ENCODE data around the gene FOXR1. TPM values are rescaled to one million over a fixed set of nuclear protein-coding genes. Genes with fewer than 3 reads are reported as not detected.
A peak's percentile ranks its signal among the peaks of the same experiment; 100 is the strongest.

FOXR1 gene
- total and polyA plus RNA-seq, 2 donors (not counting 1 experiment from before 2014, with no cell fraction given), result not detected

DNA sequence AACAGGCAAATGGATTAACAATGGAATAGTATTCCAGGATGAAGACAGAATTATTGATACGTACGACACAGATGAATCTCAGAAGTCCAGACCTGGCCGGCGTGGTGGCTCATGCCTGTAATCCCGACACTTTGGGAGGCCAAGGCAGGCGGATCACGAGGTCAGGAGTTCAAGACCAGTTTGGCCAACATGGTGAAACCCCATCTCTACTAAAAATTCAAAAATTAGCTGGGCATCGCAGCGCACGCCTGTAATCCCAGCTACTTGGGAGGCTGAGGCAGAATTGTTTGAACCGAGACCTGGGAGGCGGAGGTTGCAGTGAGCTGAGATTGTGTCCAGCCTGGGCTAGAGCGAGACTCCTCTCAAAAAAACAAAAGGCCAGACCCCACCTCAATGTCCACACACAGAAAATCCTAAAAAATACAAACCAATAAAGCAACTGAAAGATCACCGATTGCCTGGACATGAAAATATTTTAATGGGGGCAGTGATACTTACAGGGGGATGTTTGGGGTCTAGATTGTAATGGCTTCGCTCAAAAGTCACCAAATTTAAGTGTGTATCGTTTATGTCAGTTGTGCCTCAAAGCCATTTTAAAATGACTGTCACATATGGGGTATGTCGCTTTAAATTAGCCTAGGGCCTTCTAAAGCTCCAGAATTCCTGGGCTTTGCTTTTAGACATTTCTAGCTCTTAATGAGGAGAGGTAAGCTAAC, 42.8 kb downstream of the FOXR1 start:
- ChIA-PET CTCF (no interaction called here), POLR2A (interaction anchor here (0.6 kb wide), 1 partner anchor 9 kb away, joined by 3 read pairs; no protein-coding TSS in a partner anchor)
- Mint-ChIP-seq H3K27ac (no peak overlapping the region), H3K4me1 (peaks cover 33% of the 10 kb centered on the region), H3K4me3 (no peak overlapping the region), H3K9me3 (ENCODE audit: insufficient read depth) (no peaks in the 10 kb centered on the region), H3K27me3 (no peaks in the 10 kb centered on the region)
- H2AFZ ChIP-seq (ENCODE audit: insufficient read depth, low read depth, low read length, poor library complexity, severe bottlenecking), result no peak overlapping the region
- peaks cover 25% of the 10 kb centered on the region for H3K79me2 ChIP-seq (ENCODE audit: control insufficient read depth, insufficient read depth, low read length)
- H3K4me2 ChIP-seq (replicated peaks; ENCODE audit: low read depth, low read length, poor library complexity, severe bottlenecking), result no peak overlapping the region
- DNase-seq (no peak), ATAC-seq (ENCODE audit: low read depth) (no peak)
- H4K20me1 ChIP-seq (ENCODE audit: control insufficient read depth, insufficient read depth, low read length, poor library complexity, severe bottlenecking), result peaks cover 6% of the 10 kb centered on the region
- intact Hi-C loops (cut with micrococcal nuclease), result no loop called here
- no peak overlapping the region for H3K4me3 ChIP-seq (ENCODE audit: control extremely low read depth in 1 of 5, extremely low read depth in 1 of 5, insufficient read depth in 1 of 5, low read depth in 2 of 5, low read length in 4 of 5)
- peaks cover 0 to 65% of the 10 kb centered on the region in 2 experiments for H3K36me3 ChIP-seq (replicated peaks in 1 of 2; ENCODE audit: control extremely low read depth in 1 of 2, control insufficient read depth in 1 of 2, extremely low read depth in 1 of 2, insufficient read depth in 2 of 2, low read length in 1 of 2)
- WGBS (ENCODE audit: insufficient coverage), result 98% methylated on average over 14 of the region's 17 CpGs
- no peak for TF ChIP-seq EZH2 (IDR thresholded peaks at IDR 0.05; ENCODE audit: borderline replicate concordance, insufficient read depth, low read depth, low read length, poor library complexity, severe bottlenecking)
- TF ChIP-seq, protein P1, sequence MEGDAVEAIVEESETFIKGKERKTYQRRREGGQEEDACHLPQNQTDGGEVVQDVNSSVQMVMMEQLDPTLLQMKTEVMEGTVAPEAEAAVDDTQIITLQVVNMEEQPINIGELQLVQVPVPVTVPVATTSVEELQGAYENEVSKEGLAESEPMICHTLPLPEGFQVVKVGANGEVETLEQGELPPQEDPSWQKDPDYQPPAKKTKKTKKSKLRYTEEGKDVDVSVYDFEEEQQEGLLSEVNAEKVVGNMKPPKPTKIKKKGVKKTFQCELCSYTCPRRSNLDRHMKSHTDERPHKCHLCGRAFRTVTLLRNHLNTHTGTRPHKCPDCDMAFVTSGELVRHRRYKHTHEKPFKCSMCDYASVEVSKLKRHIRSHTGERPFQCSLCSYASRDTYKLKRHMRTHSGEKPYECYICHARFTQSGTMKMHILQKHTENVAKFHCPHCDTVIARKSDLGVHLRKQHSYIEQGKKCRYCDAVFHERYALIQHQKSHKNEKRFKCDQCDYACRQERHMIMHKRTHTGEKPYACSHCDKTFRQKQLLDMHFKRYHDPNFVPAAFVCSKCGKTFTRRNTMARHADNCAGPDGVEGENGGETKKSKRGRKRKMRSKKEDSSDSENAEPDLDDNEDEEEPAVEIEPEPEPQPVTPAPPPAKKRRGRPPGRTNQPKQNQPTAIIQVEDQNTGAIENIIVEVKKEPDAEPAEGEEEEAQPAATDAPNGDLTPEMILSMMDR (IDR thresholded peaks at IDR 0.05), result no peak
- H3K9me3 ChIP-seq (ENCODE audit: control extremely low read depth in 1 of 3, control insufficient read depth in 2 of 3, insufficient read depth in 1 of 3, low read length in 2 of 3), result no peaks in the 10 kb centered on the region
- no peak overlapping the region for H3K9ac ChIP-seq (ENCODE audit: low read length)
- H3K4me1 ChIP-seq (ENCODE audit: control insufficient read depth in 2 of 2, insufficient read depth in 2 of 2, low read length in 2 of 2), result peaks cover 18 to 24% of the 10 kb centered on the region in 2 donors
- no peaks in the 10 kb centered on the region for H3K27me3 ChIP-seq (replicated peaks in 1 of 4; ENCODE audit: control extremely low read depth in 1 of 4, control insufficient read depth in 3 of 4, insufficient read depth in 4 of 4, low read length in 3 of 4)
- H3K27ac ChIP-seq (ENCODE audit: low read length in 2 of 2), result no peak overlapping the region

DNA sequence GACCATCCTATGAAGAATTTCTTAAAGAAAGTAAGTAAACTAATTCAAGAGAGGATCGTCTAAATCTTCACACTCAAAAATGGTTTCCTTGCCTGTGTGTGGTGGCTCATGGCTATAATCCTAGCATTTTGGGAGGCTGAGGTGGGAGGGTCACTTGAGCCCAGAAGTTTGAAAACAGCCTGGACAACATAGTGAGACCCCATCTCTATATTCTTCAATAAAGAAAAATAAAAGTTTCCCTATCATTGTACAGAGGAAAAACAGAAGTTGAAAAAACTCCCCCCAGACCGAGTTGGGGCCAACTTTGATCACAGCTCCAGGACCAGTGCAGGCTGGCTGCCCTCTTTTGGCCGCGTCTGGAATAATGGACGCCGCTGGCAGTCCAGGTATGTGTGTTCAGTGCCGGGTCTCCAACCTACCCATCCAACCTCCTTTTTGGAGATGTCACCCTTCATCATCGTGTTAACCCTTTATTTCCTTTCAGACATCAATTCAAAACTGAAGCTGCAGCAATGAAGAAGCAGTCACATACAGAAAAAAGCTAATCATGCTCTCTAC, 43.6 kb downstream of the FOXR1 start:
- intact Hi-C loops (cut with micrococcal nuclease), result loop anchor here (5.0 kb wide), 2 partner anchors 192 to 223 kb away; partner anchors contain the start of genes CBL and DDX6
- no peak overlapping the region for H3K27ac ChIP-seq (ENCODE audit: low read length in 2 of 2)
- peaks cover 0 to 58% of the 10 kb centered on the region in 2 experiments for H3K36me3 ChIP-seq (replicated peaks in 1 of 2; ENCODE audit: control extremely low read depth in 1 of 2, control insufficient read depth in 1 of 2, extremely low read depth in 1 of 2, insufficient read depth in 2 of 2, low read length in 1 of 2)
- WGBS (ENCODE audit: insufficient coverage), result 90% methylated on average over 6 of the region's 8 CpGs
- no peak for ATAC-seq (ENCODE audit: low read depth)
- peaks cover 8% of the 10 kb centered on the region for H4K20me1 ChIP-seq (ENCODE audit: control insufficient read depth, insufficient read depth, low read length, poor library complexity, severe bottlenecking)
- H3K79me2 ChIP-seq (ENCODE audit: control insufficient read depth, insufficient read depth, low read length), result peaks cover 33% of the 10 kb centered on the region
- Mint-ChIP-seq H3K27me3 (no peaks in the 10 kb centered on the region), H3K4me1 (peaks cover 39% of the 10 kb centered on the region), H3K9me3 (ENCODE audit: insufficient read depth) (no peaks in the 10 kb centered on the region), H3K4me3 (no peak overlapping the region), H3K27ac (peak overlapping the region; percentile 38)
- no peaks in the 10 kb centered on the region for H3K27me3 ChIP-seq (replicated peaks in 1 of 4; ENCODE audit: control extremely low read depth in 1 of 4, control insufficient read depth in 3 of 4, insufficient read depth in 4 of 4, low read length in 3 of 4)
- H3K4me2 ChIP-seq (replicated peaks; ENCODE audit: low read depth, low read length, poor library complexity, severe bottlenecking), result no peak overlapping the region
- no peak for TF ChIP-seq EZH2 (IDR thresholded peaks at IDR 0.05; ENCODE audit: borderline replicate concordance, insufficient read depth, low read depth, low read length, poor library complexity, severe bottlenecking)
- TF ChIP-seq, protein P1 (IDR thresholded peaks at IDR 0.05), result no peak
- ChIA-PET CTCF (interaction anchor here (1.1 to 2.0 kb wide), 3 partner anchors 15 to 85 kb away, joined by 3 to 5 read pairs (median 3); no protein-coding TSS in a partner anchor), POLR2A (interaction anchor here (0.6 kb wide), 1 partner anchor 223 kb away, joined by 3 read pairs; no protein-coding TSS in a partner anchor)
- H3K9ac ChIP-seq (ENCODE audit: low read length), result no peak overlapping the region
- DNase-seq, result no peak
- peaks cover 26 to 32% of the 10 kb centered on the region in 2 donors for H3K4me1 ChIP-seq (ENCODE audit: control insufficient read depth in 2 of 2, insufficient read depth in 2 of 2, low read length in 2 of 2)
- H2AFZ ChIP-seq (ENCODE audit: insufficient read depth, low read depth, low read length, poor library complexity, severe bottlenecking), result no peak overlapping the region
- H3K4me3 ChIP-seq (ENCODE audit: control extremely low read depth in 1 of 5, extremely low read depth in 1 of 5, insufficient read depth in 1 of 5, low read depth in 2 of 5, low read length in 4 of 5), result no peak overlapping the region
- H3K9me3 ChIP-seq (ENCODE audit: control extremely low read depth in 1 of 3, control insufficient read depth in 2 of 3, insufficient read depth in 1 of 3, low read length in 2 of 3), result no peaks in the 10 kb centered on the region

Measured in B cell (primary cell).